GM12878 (cell line): ENCODE data around the gene TP53INP2. TPM values are rescaled to one million over a fixed set of nuclear protein-coding genes. Genes with fewer than 3 reads are reported as not detected.

Experiments used
- ATAC-seq: fragments of 200-7000 bp; cut with Tn5 transposase; 3 replicates; pipeline ENCODE4 v1.9.1; 2020; ENCODE audit warnings: mild to moderate bottlenecking, moderate library complexity
- BruUV-seq: library from RNA; stranded (reverse); fragments of 400-500 nt; replicated peaks from 2 replicates; lab custom pipeline; 2021; lab: Mats Ljungman, UMichigan
- CTCF ChIA-PET: fragments of 300-600 bp; sonication (Branson Sonifier 250); formaldehyde crosslinking; extraction: SDS; loops from one replicate; lab custom pipeline; 2021; ENCODE audit warnings: inconsistent platforms; lab: Yijun Ruan, JAX
- POLR2A ChIA-PET: fragments of 350-600 bp; formaldehyde crosslinking; extraction: SDS; loops from one replicate; lab custom pipeline; 2021; ENCODE audit warnings: inconsistent platforms; lab: Charles Lee
- RAD21 ChIA-PET: fragments of 300-600 bp; sonication (Branson Sonifier 250); formaldehyde crosslinking; loops from one replicate; lab custom pipeline; 2023; ENCODE audit warnings: antibody characterized with exemption; ENCODE audit not compliant: unreplicated experiment; lab: Charles Lee
- SMC1A ChIA-PET: fragments of 300-600 bp; sonication (Branson Sonifier 250); formaldehyde crosslinking; loops from one replicate; lab custom pipeline; 2023; ENCODE audit not compliant: unreplicated experiment, uncharacterized antibody; lab: Charles Lee
- DNase-seq: peaks from one replicate; pipeline ENCODE4 v3.0.0-alpha.2; 2011; ENCODE audit warnings: low read depth, low spot score
- FAIRE-seq: peaks from 3 replicates; lab custom pipeline; 2011; peaks lifted over from hg19 to GRCh38; lab: Jason Lieb, UNC
- H2AFZ ChIP-seq: 2 replicates; pipeline ENCODE4 v1.6.0; 2011; ENCODE audit warnings: low read depth, low read length, control low read depth; ENCODE audit not compliant: control insufficient read depth
- H3K27ac ChIP-seq: 2 replicates; pipeline ENCODE4 v1.5.1; 2011; ENCODE audit warnings: control low read depth; ENCODE audit not compliant: control insufficient read depth, insufficient read depth
- H3K27me3 ChIP-seq, 2 experiments: replicated peaks in 1 of 2; 2 replicates each; pipeline versions ENCODE4 v1.6.0 to v1.6.1; 2011; ENCODE audit warnings: low read length in 1 of 2; ENCODE audit not compliant: control insufficient read depth in 2 of 2, insufficient read depth in 2 of 2
- H3K36me3 ChIP-seq, 2 experiments: 2 replicates each; pipeline ENCODE4 v1.5.1; 2011; ENCODE audit warnings: low read length in 1 of 2; ENCODE audit not compliant: control insufficient read depth in 2 of 2, insufficient read depth in 2 of 2
- H3K4me1 ChIP-seq: 2 replicates; pipeline ENCODE4 v1.6.1; 2011; ENCODE audit warnings: mild to moderate bottlenecking, low read length, moderate library complexity, mixed read lengths; ENCODE audit not compliant: control insufficient read depth, insufficient read depth
- H3K4me2 ChIP-seq: 2 replicates; pipeline ENCODE4 v1.6.0; 2011; ENCODE audit warnings: control low read depth; ENCODE audit not compliant: control insufficient read depth, insufficient read depth
- H3K4me3 ChIP-seq: fragments of 200-600 bp; sonication (generic); 2 replicates; pipeline ENCODE4 v1.5.1; 2016
- H3K79me2 ChIP-seq: 2 replicates; pipeline ENCODE4 v1.6.0; 2011; ENCODE audit warnings: low read length; ENCODE audit not compliant: control insufficient read depth, insufficient read depth
- H3K9ac ChIP-seq: 2 replicates; pipeline ENCODE4 v1.8.0; 2011; ENCODE audit warnings: low read length, control low read depth, mixed read lengths; ENCODE audit not compliant: control insufficient read depth, insufficient read depth
- H3K9me3 ChIP-seq: replicated peaks from 3 replicates; pipeline ENCODE4 v1.5.1; 2011; ENCODE audit warnings: mild to moderate bottlenecking, low read length; ENCODE audit not compliant: control insufficient read depth, insufficient read depth
- H4K20me1 ChIP-seq: 2 replicates; pipeline ENCODE4 v1.6.0; 2011; ENCODE audit not compliant: control insufficient read depth, insufficient read depth
- BMI1 ChIP-seq: fragments of 450-650 bp; IDR thresholded peaks from 2 replicates; pipeline ENCODE4 v1.6.1; 2016; ENCODE audit warnings: mild to moderate bottlenecking, moderate library complexity, borderline replicate concordance
- BRCA1 ChIP-seq: IDR thresholded peaks from 2 replicates; pipeline ENCODE4 v1.6.1; 2011; ENCODE audit warnings: low read depth, low read length, improper control_type of control experiment
- EED ChIP-seq: sonication (generic); IDR thresholded peaks from 2 replicates; pipeline ENCODE4 v1.6.1; 2016; ENCODE audit warnings: antibody characterized with exemption, low read depth
- IRF5 ChIP-seq: fragments of 450-650 bp; IDR thresholded peaks from 2 replicates; pipeline ENCODE4 v1.6.1; 2017; ENCODE audit warnings: borderline replicate concordance
- KDM1A ChIP-seq: fragments of 200-600 bp; sonication (generic); IDR thresholded peaks from 2 replicates; pipeline ENCODE4 v1.6.1; 2016; ENCODE audit warnings: borderline replicate concordance
- KLF5 ChIP-seq: fragments of 450-650 bp; IDR thresholded peaks from 2 replicates; pipeline ENCODE4 v1.6.1; 2014; ENCODE audit warnings: mild to moderate bottlenecking; ENCODE audit not compliant: partially characterized antibody
- NRF1 ChIP-seq: conservative IDR thresholded peaks from 2 replicates; pipeline ENCODE4 v1.6.1; 2011; ENCODE audit warnings: mild to moderate bottlenecking, low read depth, low read length, improper control_type of control experiment
- SP1 ChIP-seq: IDR thresholded peaks from one replicate; pipeline ENCODE4 v1.6.1; 2011; ENCODE audit warnings: low read depth, low read length
- SPI1 ChIP-seq: IDR thresholded peaks from 2 replicates; pipeline ENCODE4 v1.6.1; 2011; ENCODE audit warnings: low read depth, mild to moderate bottlenecking, low read length, moderate library complexity, borderline replicate concordance; ENCODE audit not compliant: insufficient read depth
- WGBS: methylation state at CpG from one replicate; pipeline ENCODE4 v1.1.6; 2016; ENCODE audit warnings: low lambda C conversion rate; ENCODE audit not compliant: insufficient replicate concordance, insufficient coverage; ENCODE audit errors: missing lambda C conversion rate; 5-methylcytosine and 5-hydroxymethylcytosine counted together
- in situ Hi-C: fragments of 300-500 bp; cut with MboI; formaldehyde crosslinking; loops from 9 replicates; pipeline ENCODE4 v1.14.3; 2018; ENCODE audit warnings: mixed read lengths
- intact Hi-C: fragments of 100-400 bp; cut with micrococcal nuclease; formaldehyde crosslinking; loops from one replicate; pipeline ENCODE4 v1.14.2; 2022; ENCODE audit not compliant: unreplicated experiment
- polyA plus RNA-seq, 11 experiments: library from polyadenylated mRNA; depleted of rRNA in 4 of 11; unstranded in 6 of 11; stranded (reverse) in 5 of 11; fragments of >200 nt; fragmentation: Nextera tagmentation in 4 of 11; fragmentation: Illumina TruSeq in 1 of 11; extraction: Ambion mirVana in 4 of 11; extraction: Trizol in 1 of 11; gene quantifications; 1 replicate in 1 of 11; 2 replicates in 10 of 11; pipeline versions ENCODE4 v1.2.1 to v1.2.3, GENCODE V29; 2011 to 2016; ENCODE audit warnings: inconsistent platforms in 2 of 11, missing spikeins in 2 of 11, low read depth in 1 of 11
- total RNA-seq, 4 experiments: library from RNA; depleted of rRNA in 3 of 4; stranded (reverse); fragments of >200 nt in 3 of 4; fragmentation: Illumina TruSeq in 1 of 4; extraction: Trizol in 1 of 4; gene quantifications; 2 replicates each; pipeline versions ENCODE4 v1.2.1 to v1.2.3, GENCODE V29; 2013 to 2021
- TF ChIP-seq, protein P1 (sequence below): IDR thresholded peaks from 2 replicates; pipeline ENCODE4 v1.6.1; 2012; ENCODE audit warnings: low read depth, low read length, improper control_type of control experiment
- TF ChIP-seq, protein P2 (sequence below): IDR thresholded peaks from 2 replicates; pipeline ENCODE4 v1.6.1; 2011; ENCODE audit warnings: low read depth, low read length, improper control_type of control experiment, borderline replicate concordance

The TP53INP2 gene
- total and polyA plus RNA-seq, 10 of the 15 experiments (the other 5 are each of a cell fraction or from before 2014, with no cell fraction given): 2.8 to 16.0 (median 4.0) TPM

- SMC1A ChIA-PET: interaction anchor here (0.5 to 13.1 kb wide), 2 partner anchors 53 to 314 kb away, joined by 3 to 146 read pairs; no protein-coding TSS in a partner anchor
- H3K4me1 ChIP-seq: peaks cover 47% of the 10 kb centered on the region
- no peaks in the 10 kb centered on the region for H3K27me3 ChIP-seq
- DNase-seq (no peak), ATAC-seq (no peak), FAIRE-seq (no peak)
- intact Hi-C loops: no loop called here
- no peaks in the 10 kb centered on the region for H3K9me3 ChIP-seq
- no peak overlapping the region for H2AFZ ChIP-seq
- H3K36me3 ChIP-seq: peaks cover 0 to 4% of the 10 kb centered on the region in 2 experiments; a peak in 3 of 4 replicates
- TF ChIP-seq SP1: no peak
- TF ChIP-seq BRCA1: no peak
- TF ChIP-seq, protein P1, sequence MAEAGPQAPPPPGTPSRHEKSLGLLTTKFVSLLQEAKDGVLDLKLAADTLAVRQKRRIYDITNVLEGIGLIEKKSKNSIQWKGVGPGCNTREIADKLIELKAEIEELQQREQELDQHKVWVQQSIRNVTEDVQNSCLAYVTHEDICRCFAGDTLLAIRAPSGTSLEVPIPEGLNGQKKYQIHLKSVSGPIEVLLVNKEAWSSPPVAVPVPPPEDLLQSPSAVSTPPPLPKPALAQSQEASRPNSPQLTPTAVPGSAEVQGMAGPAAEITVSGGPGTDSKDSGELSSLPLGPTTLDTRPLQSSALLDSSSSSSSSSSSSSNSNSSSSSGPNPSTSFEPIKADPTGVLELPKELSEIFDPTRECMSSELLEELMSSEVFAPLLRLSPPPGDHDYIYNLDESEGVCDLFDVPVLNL: no peak
- no peak for TF ChIP-seq KDM1A
- CTCF ChIA-PET: interaction anchor here (0.6 to 3.1 kb wide), 2 partner anchors 54 to 82 kb away, joined by 3 to 31 read pairs; no protein-coding TSS in a partner anchor
- no peak overlapping the region for H3K9ac ChIP-seq
- in situ Hi-C loops: no loop called here
- WGBS: 96% methylated on average over 4 of the region's 4 CpGs
- POLR2A ChIA-PET: no interaction called here
- H3K79me2 ChIP-seq: peaks cover 2% of the 10 kb centered on the region
- no peaks in the 10 kb centered on the region for H4K20me1 ChIP-seq
- H3K4me3 ChIP-seq: no peak overlapping the region
- no peak overlapping the region for H3K27ac ChIP-seq
- RAD21 ChIA-PET: interaction anchor here (0.6 kb wide), 1 partner anchor 89 kb away, joined by 3 read pairs; no protein-coding TSS in a partner anchor
- no TSS peak for BruUV-seq
- no peak overlapping the region for H3K4me2 ChIP-seq
These were observed 11.2 kb downstream of the TP53INP2 start for GRCh38 chr20:34715384-34715783.

GRCh38 chr20:34716921-34717229 is 12.7 kb downstream of the TP53INP2 start:
- DNase-seq (no peak), ATAC-seq (no peak), FAIRE-seq (no peak)
- intact Hi-C loops (no loop called here), in situ Hi-C loops (no loop called here)
- WGBS: 96% methylated on average over 2 of the region's 2 CpGs
- Histone ChIP-seq H3K27me3 (no peaks in the 10 kb centered on the region), H3K36me3 (peaks cover 0 to 4% of the 10 kb centered on the region in 2 experiments; a peak in 2 of 4 replicates), H3K4me1 (peaks cover 49% of the 10 kb centered on the region), H4K20me1 (no peaks in the 10 kb centered on the region), H3K4me3 (no peak overlapping the region), H3K9me3 (no peaks in the 10 kb centered on the region), H3K27ac (no peak overlapping the region), H3K9ac (no peak overlapping the region), H2AFZ (no peak overlapping the region), H3K79me2 (no peaks in the 10 kb centered on the region), H3K4me2 (no peak overlapping the region)
- RAD21 ChIA-PET: interaction anchor here (1.1 to 1.4 kb wide), 2 partner anchors 32 to 53 kb away, joined by 3 read pairs; no protein-coding TSS in a partner anchor
- SMC1A ChIA-PET: interaction anchor here (1.0 kb wide), 1 partner anchor 32 kb away, joined by 3 read pairs; no protein-coding TSS in a partner anchor
- CTCF ChIA-PET: interaction anchor here (0.8 to 1.3 kb wide), 3 partner anchors 10 to 38 kb away, joined by 3 read pairs; no protein-coding TSS in a partner anchor
- BruUV-seq: no TSS peak
- POLR2A ChIA-PET: interaction anchor here (0.6 kb wide), 1 partner anchor 904 kb away, joined by 3 read pairs; no protein-coding TSS in a partner anchor
- TF ChIP-seq EED: no peak
- no peak for TF ChIP-seq NRF1
- TF ChIP-seq, protein P2, sequence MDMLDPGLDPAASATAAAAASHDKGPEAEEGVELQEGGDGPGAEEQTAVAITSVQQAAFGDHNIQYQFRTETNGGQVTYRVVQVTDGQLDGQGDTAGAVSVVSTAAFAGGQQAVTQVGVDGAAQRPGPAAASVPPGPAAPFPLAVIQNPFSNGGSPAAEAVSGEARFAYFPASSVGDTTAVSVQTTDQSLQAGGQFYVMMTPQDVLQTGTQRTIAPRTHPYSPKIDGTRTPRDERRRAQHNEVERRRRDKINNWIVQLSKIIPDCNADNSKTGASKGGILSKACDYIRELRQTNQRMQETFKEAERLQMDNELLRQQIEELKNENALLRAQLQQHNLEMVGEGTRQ: no peak
- TF ChIP-seq SPI1: no peak
- no peak for TF ChIP-seq BMI1
- TF ChIP-seq KLF5: no peak
- TF ChIP-seq IRF5: no peak
